ENCODE data around the gene TMEM31. TPM values are rescaled to one million over a fixed set of nuclear protein-coding genes. Genes with fewer than 3 reads are reported as not detected.

TMEM31 gene
- total RNA-seq = not detected

DNA sequence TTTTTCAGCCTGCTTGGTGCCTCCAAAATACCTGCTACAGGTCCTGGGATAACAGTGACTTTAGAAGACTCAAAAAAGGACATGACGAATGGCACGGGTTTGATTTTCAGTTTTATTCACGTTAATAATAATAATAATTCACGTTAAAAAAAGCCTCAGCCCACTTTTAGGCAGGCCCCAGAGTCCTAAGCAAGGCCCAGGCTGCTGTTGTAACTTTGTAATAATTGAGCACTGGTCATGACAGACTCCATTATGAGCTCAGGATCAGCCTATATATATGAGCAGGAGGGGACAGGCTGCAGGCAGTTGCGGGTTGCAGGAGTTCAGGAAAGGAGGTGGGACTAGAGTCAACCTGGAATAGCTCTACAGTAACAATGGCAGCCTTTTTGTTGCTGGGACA is at the start of gene TMEM31:
TSS of gene TMEM31 (plus strand) at position 301 of the 400 bp plus-strand sequence. CDS start 1,350 bp downstream, outside the sequence.
- H3K4me1 ChIP-seq (ENCODE audit: insufficient read depth, low read length) = no peaks in the 10 kb centered on the region
- H3K4me3 ChIP-seq (ENCODE audit: low read length) = no peak within 1 kb of the TSS
- no peaks in the 10 kb centered on the region for H3K9me3 ChIP-seq (ENCODE audit: low read depth, low read length)
- no peaks in the 10 kb centered on the region for H3K27me3 ChIP-seq (ENCODE audit: insufficient read depth, low read length)

GRCh38 chrX:103663981-103664762 is 46.5 kb upstream of the TMEM31 start:
- peaks cover 7% of the 10 kb centered on the region for H3K27me3 ChIP-seq (ENCODE audit: insufficient read depth, low read length)
- no peak overlapping the region for H3K4me3 ChIP-seq (ENCODE audit: low read length)
- no peaks in the 10 kb centered on the region for H3K9me3 ChIP-seq (ENCODE audit: low read depth, low read length)
- no peaks in the 10 kb centered on the region for H3K4me1 ChIP-seq (ENCODE audit: insufficient read depth, low read length)

DNA sequence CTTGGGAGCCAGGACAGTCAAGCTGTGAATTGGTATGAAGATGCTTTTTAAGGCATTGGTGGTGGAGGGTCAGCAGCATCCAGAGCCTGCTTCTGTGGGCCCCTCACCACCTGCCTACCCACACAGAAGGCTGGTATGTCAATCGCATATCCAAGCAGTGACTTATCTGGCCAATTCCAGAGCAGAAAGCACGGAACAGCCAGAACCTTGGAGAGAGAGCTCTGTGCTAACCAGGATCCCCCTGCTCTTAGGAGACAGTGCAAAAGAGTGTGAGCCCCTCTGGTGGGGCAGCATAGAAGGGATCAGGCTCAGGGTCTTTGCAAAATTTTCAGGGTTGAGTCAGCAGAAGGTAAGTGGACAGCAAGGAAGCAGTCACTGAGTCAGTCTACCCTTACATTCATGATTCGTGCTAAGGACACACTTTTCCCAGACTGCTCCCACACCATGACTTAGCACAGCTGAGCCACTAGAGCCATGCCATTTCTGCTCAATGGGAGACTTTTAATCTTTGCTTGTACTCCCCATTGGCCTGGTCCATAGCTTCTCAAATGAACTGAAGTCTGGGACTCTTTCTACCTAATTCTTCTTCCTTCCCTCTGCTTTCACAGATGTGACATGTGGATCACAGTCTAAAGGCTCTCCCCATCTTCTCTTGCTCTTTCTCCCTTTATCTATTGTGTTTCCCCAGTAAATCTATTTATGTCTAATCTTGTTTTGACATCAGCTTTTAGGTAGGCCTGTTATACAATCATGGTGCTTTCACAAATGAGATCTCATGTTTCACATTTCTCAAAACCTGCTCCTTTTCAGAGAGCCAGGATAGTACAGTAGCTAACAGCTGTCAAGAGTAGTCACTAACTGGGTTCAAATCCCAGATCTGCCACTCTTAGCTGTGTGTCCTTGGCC is 44.3 kb upstream of the TMEM31 start:
- H3K9me3 ChIP-seq (ENCODE audit: low read depth, low read length) = no peaks in the 10 kb centered on the region
- no peak overlapping the region for H3K4me3 ChIP-seq (ENCODE audit: low read length)
- no peaks in the 10 kb centered on the region for H3K4me1 ChIP-seq (ENCODE audit: insufficient read depth, low read length)
- peaks cover 7% of the 10 kb centered on the region for H3K27me3 ChIP-seq (ENCODE audit: insufficient read depth, low read length)

DNA sequence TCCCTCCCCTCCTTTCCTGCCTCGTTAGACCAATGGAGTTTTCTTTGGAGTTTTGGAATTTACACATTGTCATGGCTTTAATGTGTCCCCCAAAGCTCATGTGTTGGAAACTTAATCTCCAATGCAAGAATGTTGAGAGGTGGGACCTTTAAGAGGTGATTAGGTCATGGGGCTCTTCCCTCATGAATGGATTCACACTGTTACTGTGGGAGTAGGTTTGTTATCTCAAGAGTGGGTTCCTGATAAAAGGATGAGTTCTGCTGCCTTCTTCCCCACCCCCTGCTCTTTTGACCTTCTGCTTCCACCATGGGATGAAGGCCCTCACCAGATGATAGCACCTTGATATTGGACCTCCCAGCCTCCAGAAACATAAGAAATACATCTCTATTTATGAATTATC is 41.0 kb upstream of the TMEM31 start:
- H3K4me1 ChIP-seq (ENCODE audit: insufficient read depth, low read length) = no peaks in the 10 kb centered on the region
- H3K9me3 ChIP-seq (ENCODE audit: low read depth, low read length) = no peaks in the 10 kb centered on the region
- no peak overlapping the region for H3K4me3 ChIP-seq (ENCODE audit: low read length)
- H3K27me3 ChIP-seq (ENCODE audit: insufficient read depth, low read length) = no peaks in the 10 kb centered on the region

DNA sequence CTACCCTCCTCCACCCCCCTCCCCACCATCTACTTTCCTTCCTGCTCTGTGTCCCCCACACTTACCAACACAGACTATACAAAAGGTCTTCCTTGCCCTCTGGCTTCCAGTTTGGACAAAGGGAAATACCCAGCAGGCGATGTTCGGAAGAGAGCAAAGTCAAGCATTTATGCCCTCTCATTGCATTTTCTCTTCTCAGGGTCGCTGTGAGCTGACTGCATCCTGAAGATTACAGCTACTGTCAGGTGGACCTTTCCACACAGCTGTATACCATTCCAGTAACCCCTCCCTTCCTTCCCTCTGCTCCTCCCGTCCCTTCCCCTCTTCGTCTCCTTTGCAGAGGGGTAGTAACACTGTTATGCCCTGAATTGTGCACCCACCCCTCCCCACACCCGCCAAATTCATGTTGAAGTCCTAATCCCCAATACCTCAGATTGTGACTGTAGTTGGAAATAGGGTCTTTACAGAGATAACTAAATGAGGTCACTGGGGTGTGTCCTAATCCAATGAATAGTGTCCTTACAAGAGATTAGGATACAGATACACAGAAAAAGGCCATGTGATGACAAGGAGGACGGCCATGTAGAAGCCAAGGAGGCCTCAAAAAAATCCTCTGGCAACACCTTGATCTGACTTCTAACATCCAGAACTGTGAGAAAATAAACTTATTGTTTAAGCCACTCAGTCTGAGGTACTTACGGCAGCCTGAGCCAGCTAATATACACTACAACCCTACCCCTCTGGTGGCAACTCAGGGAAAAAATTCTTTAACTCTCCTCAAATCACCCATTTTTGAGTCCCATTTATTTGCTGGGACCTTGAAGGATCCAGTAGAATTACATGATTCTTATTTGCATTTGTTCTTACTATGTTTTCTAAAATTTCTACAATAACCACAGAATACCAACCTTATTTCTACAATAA is 35.9 kb upstream of the TMEM31 start:
- Histone ChIP-seq H3K4me1 (ENCODE audit: insufficient read depth, low read length) (no peaks in the 10 kb centered on the region), H3K4me3 (ENCODE audit: low read length) (no peak overlapping the region), H3K9me3 (ENCODE audit: low read depth, low read length) (no peaks in the 10 kb centered on the region), H3K27me3 (ENCODE audit: insufficient read depth, low read length) (no peaks in the 10 kb centered on the region)

DNA sequence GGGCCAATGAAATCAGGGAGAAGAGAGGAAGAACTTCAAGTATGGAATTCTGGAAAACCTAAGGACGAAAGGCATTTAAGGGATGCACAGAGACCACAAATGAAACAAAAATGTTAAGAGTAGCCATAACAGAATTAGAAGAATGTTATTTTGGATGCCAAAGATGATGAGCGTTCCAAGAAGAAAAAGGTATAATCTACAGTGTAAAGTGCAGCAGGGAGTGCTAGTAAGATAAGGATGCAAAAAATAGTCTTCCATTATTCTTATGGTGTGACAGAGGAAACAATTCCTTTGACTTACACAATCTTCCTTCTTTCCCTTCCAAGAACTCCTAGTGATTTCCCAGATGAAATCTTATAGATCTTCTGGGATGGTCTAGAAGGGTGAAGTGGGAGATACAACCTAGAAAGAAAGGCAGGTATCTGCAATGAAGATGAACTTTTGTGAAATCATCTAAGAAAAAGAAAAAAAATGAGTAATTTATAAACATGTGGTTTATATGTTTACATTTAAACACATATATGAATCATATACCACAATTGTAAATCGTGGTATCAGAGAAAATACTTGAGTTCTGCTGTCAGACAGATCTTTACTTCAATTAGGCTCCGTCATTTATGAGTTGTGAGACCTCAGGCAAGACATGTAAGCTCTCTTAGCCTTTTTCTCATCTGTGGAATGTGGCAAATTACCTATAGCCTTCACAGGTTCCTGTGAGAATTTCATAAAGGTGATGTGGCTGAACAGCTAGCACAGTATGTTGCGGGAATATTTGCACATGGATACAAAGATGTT is 32.3 kb upstream of the TMEM31 start:
- Histone ChIP-seq H3K4me1 (ENCODE audit: insufficient read depth, low read length) (no peaks in the 10 kb centered on the region), H3K27me3 (ENCODE audit: insufficient read depth, low read length) (no peaks in the 10 kb centered on the region), H3K9me3 (ENCODE audit: low read depth, low read length) (no peaks in the 10 kb centered on the region), H3K4me3 (ENCODE audit: low read length) (no peak overlapping the region)

GRCh38 chrX:103681443-103681842 is 29.3 kb upstream of the TMEM31 start:
- H3K9me3 ChIP-seq (ENCODE audit: low read depth, low read length) = no peaks in the 10 kb centered on the region
- no peaks in the 10 kb centered on the region for H3K27me3 ChIP-seq (ENCODE audit: insufficient read depth, low read length)
- H3K4me3 ChIP-seq (ENCODE audit: low read length) = no peak overlapping the region
- peaks cover 9% of the 10 kb centered on the region for H3K4me1 ChIP-seq (ENCODE audit: insufficient read depth, low read length)

- peak overlapping the region; percentile 91 for H3K4me3 ChIP-seq (ENCODE audit: low read length)
- no peaks in the 10 kb centered on the region for H3K9me3 ChIP-seq (ENCODE audit: low read depth, low read length)
- no peaks in the 10 kb centered on the region for H3K27me3 ChIP-seq (ENCODE audit: insufficient read depth, low read length)
- peaks cover 9% of the 10 kb centered on the region for H3K4me1 ChIP-seq (ENCODE audit: insufficient read depth, low read length)
These were observed 25.3 kb upstream of the TMEM31 start for GRCh38 chrX:103685396-103685795.

DNA sequence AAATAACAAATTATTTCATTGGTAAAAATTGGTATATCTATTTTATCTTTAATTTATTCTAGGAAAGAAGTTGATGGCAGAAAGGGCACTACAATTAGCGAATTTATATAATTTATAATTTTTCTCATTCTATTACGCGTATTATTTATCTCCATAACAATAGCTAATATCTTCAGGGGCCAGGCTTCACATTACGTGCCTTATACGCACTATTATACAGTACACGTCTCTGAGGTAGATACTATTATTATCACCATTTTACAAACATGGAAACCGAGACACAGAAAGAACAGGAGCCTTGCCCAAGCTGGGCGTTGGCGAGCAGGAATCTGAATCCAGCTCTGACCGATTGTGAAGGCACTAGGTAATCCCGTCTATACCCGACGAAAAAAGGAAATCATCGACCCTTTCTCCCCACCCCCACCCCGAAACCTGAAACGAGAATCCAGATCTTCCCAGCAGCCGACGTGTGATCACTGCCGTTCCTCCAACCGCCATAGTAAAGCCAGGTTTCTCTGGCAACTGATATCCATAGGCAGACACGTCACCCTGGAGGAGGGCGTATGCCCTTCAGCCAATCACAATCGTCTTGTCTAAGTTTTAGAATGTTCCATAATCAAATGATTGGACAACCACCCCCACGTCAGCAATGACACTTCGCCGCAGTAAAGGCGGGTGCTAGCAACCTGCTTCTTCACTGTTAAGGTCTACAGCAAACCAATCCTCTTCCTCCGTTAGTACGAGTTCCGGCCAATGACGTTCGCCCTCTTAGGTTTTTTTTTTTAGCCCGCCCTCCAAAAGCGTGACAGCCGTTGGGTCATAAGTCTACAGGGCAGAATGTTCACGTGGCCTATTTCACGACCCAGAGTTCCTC is 24.3 kb upstream of the TMEM31 start, which contains the start of gene MORF4L2:
TSS of gene MORF4L2 (minus strand) at position 501 of the 874 bp plus-strand sequence. CDS start 9,672 bp downstream, outside the sequence.
- Histone ChIP-seq H3K4me1 (ENCODE audit: insufficient read depth, low read length) (peaks cover 9% of the 10 kb centered on the region), H3K27me3 (ENCODE audit: insufficient read depth, low read length) (no peaks in the 10 kb centered on the region), H3K9me3 (ENCODE audit: low read depth, low read length) (no peaks in the 10 kb centered on the region), H3K4me3 (ENCODE audit: low read length) (peak within 1 kb of the TSS; percentile 91)

DNA sequence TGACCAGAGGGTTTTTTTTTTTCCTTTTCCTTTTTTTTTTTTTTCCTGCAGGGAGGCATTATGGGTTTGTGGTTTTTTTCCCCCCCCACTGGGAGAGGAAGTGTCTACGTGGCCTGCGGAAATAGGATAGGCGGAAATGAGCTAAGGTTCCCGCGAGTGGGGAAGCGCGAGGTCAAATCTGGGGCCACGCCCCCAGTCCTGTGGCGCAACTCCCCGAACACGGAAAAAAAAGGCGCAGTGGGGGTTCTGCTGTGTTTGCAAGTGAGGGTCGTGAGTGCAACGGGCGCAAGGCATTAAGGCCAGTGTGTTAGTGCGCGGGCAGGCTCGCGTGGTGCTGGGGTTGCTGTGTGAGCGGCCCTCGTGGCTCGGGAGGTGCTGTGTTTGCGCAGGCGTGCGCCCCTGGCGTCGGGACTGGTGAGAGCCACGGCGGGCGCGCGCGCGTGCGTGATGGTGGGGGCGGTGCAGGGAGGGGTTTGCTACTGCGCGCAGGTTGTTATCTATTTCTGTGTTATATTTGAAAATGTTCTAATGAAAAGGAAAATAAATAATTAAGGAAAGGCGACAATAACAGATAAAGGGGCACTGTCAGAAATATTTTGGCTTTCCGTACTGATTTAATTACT is 23.5 kb upstream of the TMEM31 start:
- Histone ChIP-seq H3K9me3 (ENCODE audit: low read depth, low read length) (no peaks in the 10 kb centered on the region), H3K4me1 (ENCODE audit: insufficient read depth, low read length) (peaks cover 9% of the 10 kb centered on the region), H3K27me3 (ENCODE audit: insufficient read depth, low read length) (no peaks in the 10 kb centered on the region), H3K4me3 (ENCODE audit: low read length) (peak overlapping the region; percentile 91)

GRCh38 chrX:103687696-103688201 is 23.0 kb upstream of the TMEM31 start:
- H3K9me3 ChIP-seq (ENCODE audit: low read depth, low read length) = no peaks in the 10 kb centered on the region
- H3K4me1 ChIP-seq (ENCODE audit: insufficient read depth, low read length) = peaks cover 9% of the 10 kb centered on the region
- H3K4me3 ChIP-seq (ENCODE audit: low read length) = peak overlapping the region; percentile 91
- no peaks in the 10 kb centered on the region for H3K27me3 ChIP-seq (ENCODE audit: insufficient read depth, low read length)

DNA sequence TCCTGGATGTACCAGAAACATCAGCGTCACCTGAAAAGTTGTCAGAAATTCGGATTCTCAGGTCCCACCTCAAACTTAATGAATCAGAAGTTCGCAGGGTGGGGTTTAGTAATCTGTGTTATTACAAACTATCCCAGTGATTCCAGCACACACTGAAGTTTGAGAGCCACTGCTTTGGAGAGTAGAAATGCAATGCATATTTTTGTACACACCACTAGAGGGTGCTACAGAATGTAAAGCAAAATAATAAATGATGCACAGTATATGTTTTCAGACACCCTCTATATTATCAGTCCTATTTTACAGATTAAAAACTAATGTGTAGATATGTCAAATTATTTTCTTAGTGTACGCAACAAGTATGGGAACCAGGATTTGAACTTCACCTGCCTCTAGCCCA is 21.8 kb upstream of the TMEM31 start:
- Histone ChIP-seq H3K4me1 (ENCODE audit: insufficient read depth, low read length) (peaks cover 9% of the 10 kb centered on the region), H3K9me3 (ENCODE audit: low read depth, low read length) (no peaks in the 10 kb centered on the region), H3K4me3 (ENCODE audit: low read length) (no peak overlapping the region), H3K27me3 (ENCODE audit: insufficient read depth, low read length) (no peaks in the 10 kb centered on the region)

DNA sequence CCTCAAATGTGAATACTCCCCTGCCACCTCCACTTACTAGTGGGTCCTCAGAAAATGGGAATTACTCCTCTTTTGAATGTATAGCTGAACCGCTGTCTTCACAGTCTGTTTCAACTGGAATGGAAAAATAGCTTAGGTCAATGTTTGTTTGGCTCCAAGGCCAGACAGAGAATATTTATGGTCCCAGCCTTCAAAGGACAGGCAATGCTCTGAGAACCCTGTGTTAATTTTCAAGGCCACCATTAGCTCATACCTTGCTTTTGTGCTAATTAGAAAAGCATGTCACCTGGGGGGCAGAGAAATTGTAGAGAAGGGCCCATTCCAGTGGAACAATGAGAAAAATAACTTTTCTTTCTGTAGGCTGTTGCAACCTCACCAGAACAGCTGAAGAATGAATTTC is 19.6 kb upstream of the TMEM31 start:
- Histone ChIP-seq H3K4me1 (ENCODE audit: insufficient read depth, low read length) (no peaks in the 10 kb centered on the region), H3K27me3 (ENCODE audit: insufficient read depth, low read length) (no peaks in the 10 kb centered on the region), H3K4me3 (ENCODE audit: low read length) (no peak overlapping the region), H3K9me3 (ENCODE audit: low read depth, low read length) (no peaks in the 10 kb centered on the region)
